Measurements from ENCODE around the gene RAB43. TPM values are rescaled to one million over a fixed set of nuclear protein-coding genes. Genes with fewer than 3 reads are reported as not detected.

RAB43 gene
- total RNA-seq, 1 donor from 2014 or later: 53.0 TPM

- TF ChIP-seq CTCF (IDR thresholded peaks at IDR 0.05; ENCODE audit: unreplicated experiment): no peak
- peak overlapping the region; percentile 62 for H3K27ac Mint-ChIP-seq (ENCODE audit: unreplicated experiment)
Observed at GRCh38 chr3:129126726-129127280, 5.2 kb upstream of the RAB43 start.

DNA sequence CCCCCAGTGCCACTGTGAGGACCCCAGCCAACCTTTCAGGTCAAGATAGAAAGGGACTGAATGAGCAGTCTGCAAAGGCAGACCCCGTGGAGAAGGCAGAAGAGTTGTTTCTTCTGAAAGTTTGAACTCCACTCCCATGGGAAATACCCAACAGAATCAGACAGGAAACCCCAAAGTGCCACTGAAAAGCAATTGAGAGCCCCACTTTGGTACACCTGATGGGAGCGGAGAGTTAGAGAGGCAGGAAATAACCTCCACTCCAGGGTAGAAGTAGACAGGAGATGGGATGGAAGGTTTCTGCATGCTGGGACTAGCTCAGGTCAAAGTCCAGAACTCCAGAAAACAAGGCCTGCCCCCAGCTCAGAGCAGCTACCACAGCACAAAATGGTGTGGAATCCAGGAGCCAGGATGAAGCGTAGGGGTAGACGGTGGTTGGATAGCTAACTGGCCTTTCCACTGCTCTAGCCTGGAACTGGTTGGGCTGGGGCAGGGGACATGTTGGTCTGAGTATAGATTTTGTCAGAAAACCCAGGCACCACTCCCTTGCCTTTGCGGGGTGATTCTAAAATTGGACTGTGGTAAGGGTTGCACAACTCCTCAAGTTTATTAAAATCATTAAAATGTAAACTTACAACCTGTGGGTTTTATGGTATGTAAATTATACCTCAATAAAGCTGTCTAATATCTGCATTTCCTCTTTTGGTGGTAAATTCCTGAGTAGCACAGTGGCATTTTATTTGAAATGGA lies 1.9 kb upstream of the RAB43 start:
- Mint-ChIP-seq H3K27ac (ENCODE audit: unreplicated experiment) (no peak overlapping the region), H3K27me3 (ENCODE audit: unreplicated experiment) (peaks cover 11% of the 10 kb centered on the region), H3K4me1 (ENCODE audit: unreplicated experiment) (peaks cover 30% of the 10 kb centered on the region), H3K36me3 (ENCODE audit: low read depth, unreplicated experiment) (peaks cover 28% of the 10 kb centered on the region), H3K4me3 (ENCODE audit: unreplicated experiment) (peak overlapping the region; percentile 85), H3K9me3 (ENCODE audit: unreplicated experiment) (no peaks in the 10 kb centered on the region)
- no peak for DNase-seq (ENCODE audit: low spot score)
- no peak for TF ChIP-seq CTCF (IDR thresholded peaks at IDR 0.05; ENCODE audit: unreplicated experiment)

More at GRCh38 chr3:129126726-129127280, 5.2 kb upstream of the RAB43 start:
- DNase-seq (ENCODE audit: low spot score): no peak
- Mint-ChIP-seq H3K4me3 (ENCODE audit: unreplicated experiment) (peak overlapping the region; percentile 49), H3K4me1 (ENCODE audit: unreplicated experiment) (peaks cover 10% of the 10 kb centered on the region), H3K27me3 (ENCODE audit: unreplicated experiment) (peaks cover 13% of the 10 kb centered on the region), H3K9me3 (ENCODE audit: unreplicated experiment) (no peaks in the 10 kb centered on the region), H3K36me3 (ENCODE audit: low read depth, unreplicated experiment) (peaks cover 36% of the 10 kb centered on the region)

- peak; percentile 24 for DNase-seq (ENCODE audit: low spot score)
- Mint-ChIP-seq H3K27ac (ENCODE audit: unreplicated experiment) (peak overlapping the region; percentile 24), H3K9me3 (ENCODE audit: unreplicated experiment) (no peaks in the 10 kb centered on the region), H3K4me3 (ENCODE audit: unreplicated experiment) (peak overlapping the region; percentile 85), H3K27me3 (ENCODE audit: unreplicated experiment) (peaks cover 11% of the 10 kb centered on the region), H3K36me3 (ENCODE audit: low read depth, unreplicated experiment) (peaks cover 36% of the 10 kb centered on the region), H3K4me1 (ENCODE audit: unreplicated experiment) (peaks cover 38% of the 10 kb centered on the region)
- no peak for TF ChIP-seq CTCF (IDR thresholded peaks at IDR 0.05; ENCODE audit: unreplicated experiment)
Observed at GRCh38 chr3:129122412-129123011, 908 bp upstream of the RAB43 start.

GRCh38 chr3:129121016-129121791 lies 400 bp downstream of the RAB43 start:
- TF ChIP-seq CTCF (IDR thresholded peaks at IDR 0.05; ENCODE audit: unreplicated experiment): peak; percentile 7
- no peak for DNase-seq (ENCODE audit: low spot score)
- H3K4me1 Mint-ChIP-seq (ENCODE audit: unreplicated experiment): peaks cover 49% of the 10 kb centered on the region
- H3K36me3 Mint-ChIP-seq (ENCODE audit: low read depth, unreplicated experiment): peaks cover 34% of the 10 kb centered on the region
- H3K9me3 Mint-ChIP-seq (ENCODE audit: unreplicated experiment): no peaks in the 10 kb centered on the region
- H3K27me3 Mint-ChIP-seq (ENCODE audit: unreplicated experiment): peaks cover 5% of the 10 kb centered on the region
- peak overlapping the region; percentile 86 for H3K27ac Mint-ChIP-seq (ENCODE audit: unreplicated experiment)
- H3K4me3 Mint-ChIP-seq (ENCODE audit: unreplicated experiment): peak overlapping the region; percentile 98

Measured in endothelial cell (in vitro differentiated cells).